ENCODE data around the gene ZBTB18.

- TF ChIP-seq CTCF (IDR thresholded peaks at IDR 0.05; ENCODE audit: insufficient read depth, low read length) (no peak), POLR2AphosphoS5 (IDR thresholded peaks at IDR 0.05; ENCODE audit: low read depth) (no peak)
Measured at GRCh38 chr1:244092293-244092963, 41.3 kb downstream of the ZBTB18 start.
